ENCODE data around the gene MAML2.

MAML2 gene

DNA sequence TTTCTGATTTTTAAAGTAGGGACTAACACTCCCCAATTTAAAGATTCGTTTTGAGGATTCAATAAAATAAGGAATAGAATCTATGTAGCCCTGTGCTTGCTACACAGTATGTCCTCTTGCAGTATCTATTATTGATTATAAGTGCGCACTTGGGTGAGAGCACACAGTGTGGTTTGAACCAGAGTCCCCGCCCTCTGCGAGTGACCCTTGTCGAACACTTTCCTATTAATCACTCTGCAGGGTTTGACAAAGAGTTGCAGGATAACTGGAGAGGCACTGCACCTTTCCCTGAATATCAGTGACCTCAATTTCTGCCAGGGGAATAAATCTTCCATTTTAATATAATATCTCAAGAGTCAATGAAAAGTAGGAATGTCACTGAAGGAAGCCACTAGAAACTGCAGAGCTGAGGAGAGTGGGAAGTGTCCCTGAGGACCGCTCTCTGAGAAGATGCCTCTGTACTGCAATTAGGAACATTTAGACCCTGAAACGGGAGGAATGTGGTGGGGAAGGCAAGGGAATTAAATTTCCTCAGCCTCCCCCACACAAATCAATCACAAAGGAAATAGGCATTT is 182.2 kb downstream of the MAML2 start:
- DNase-seq (ENCODE audit: low read depth in 2 of 3, low spot score in 1 of 3): no peak

DNA sequence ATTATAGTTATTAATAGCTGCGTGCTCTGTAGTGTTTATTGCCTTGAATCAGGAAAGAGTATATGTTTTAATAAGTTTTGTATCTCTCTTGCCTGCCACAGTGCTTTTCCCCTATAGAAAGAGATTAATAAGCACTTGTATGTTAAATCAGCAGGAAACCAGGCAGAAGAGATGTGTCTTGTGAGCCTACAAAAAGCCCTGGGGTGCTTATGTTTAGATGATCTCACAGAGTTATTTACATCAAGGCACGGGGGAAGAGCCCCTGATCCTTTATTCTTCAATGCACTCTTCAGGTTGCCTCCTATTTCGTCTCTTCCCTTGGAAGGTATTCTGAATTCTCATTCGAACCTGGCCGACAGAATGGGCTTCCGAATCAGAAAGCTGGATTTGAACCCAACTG is 183.0 kb downstream of the MAML2 start:
- DNase-seq (ENCODE audit: low read depth in 2 of 3, low spot score in 1 of 3): no peak

DNA sequence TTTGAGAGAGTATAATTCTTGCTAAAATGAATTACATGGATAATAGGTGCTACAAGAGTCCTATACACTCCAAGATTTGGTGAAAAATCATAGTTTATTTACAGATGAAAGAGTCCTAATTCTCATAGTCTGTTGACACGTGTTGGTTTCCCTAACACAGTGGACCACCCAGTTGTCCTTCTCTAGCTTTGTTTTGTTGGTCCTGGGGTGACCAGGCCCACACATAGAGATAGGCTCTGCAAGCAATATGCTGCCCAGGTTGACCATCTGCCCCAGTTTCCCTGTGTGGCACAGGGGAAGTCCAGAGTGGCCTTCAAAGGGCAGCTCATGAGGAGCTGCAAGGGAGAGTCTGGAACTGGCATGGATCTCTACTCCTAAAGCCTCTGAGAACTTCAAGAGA is 184.9 kb downstream of the MAML2 start:
- DNase-seq (ENCODE audit: low read depth in 2 of 3, low spot score in 1 of 3): no peak

DNA sequence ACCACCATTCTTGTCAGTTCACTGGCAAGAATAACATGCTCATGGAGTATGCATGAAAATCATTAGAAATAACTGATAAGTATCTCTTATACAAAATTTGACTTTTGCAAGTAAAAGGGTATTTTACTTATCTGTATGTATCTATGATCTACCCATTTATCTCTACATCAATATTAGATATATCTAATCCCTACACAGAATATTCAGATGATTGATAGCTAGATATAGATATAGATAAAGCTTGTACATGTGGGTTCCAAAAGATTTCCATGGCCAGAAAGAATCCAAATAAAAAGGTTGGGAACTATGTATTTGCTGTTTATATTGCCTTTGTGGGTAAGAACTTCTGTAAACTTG is 185.5 kb downstream of the MAML2 start:
- no peak for DNase-seq (ENCODE audit: low read depth in 2 of 3, low spot score in 1 of 3)

DNA sequence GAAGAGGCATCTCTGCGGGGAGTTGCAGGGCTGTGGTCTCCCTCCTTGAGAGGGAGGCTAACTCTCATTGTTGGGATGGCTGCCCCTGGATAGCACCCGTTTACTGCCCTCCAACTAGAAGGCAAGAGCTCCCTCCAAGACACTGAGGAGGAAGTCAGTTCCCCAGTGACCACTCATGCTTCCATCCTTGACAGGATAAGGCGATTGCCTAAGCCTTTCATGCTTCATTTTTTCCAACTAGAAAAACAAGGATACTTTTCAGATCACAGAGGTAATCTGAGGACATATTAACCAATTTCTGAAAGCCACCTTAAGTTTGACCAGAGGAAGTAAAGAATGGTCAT is 186.6 kb downstream of the MAML2 start:
- DNase-seq (ENCODE audit: low read depth in 2 of 3, low spot score in 1 of 3): no peak

DNA sequence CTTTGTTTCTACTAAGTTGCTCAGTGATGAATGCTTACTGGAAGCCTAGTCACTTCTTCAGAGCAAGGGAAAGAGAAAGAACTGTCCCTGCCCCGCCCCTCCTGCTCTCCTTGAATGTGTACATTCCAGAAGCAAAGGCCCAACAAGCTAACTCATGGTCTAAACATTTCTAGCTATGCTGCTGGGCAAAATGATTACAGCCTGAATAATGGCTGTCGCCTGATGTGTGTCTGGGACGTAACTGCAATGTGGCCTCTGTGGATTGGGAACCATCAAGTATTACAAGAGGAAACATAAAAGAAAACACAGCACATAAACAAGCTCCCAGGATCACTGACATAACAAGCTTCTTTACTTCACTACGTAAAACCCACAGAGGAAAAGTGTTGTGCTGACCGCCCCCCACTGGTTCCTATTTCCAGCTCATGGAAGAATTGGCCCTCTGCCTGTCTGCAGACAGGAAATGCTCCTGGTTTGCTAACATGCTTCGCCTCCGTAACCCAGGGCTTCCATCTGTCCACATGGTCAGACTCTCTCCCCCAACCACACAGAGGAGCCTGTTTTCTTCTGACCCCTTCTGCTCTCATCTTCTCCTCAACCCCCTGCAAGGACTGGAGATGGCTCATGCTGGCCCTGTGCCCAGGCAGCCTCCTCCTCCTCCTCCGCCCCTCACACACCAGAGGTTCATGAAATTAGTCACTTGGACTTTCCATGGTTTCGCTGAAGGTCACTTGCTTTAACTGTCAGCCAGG is 187.2 kb downstream of the MAML2 start:
- DNase-seq (ENCODE audit: low read depth in 2 of 3, low spot score in 1 of 3): peak; percentile 60 to 75 (median 69)

DNA sequence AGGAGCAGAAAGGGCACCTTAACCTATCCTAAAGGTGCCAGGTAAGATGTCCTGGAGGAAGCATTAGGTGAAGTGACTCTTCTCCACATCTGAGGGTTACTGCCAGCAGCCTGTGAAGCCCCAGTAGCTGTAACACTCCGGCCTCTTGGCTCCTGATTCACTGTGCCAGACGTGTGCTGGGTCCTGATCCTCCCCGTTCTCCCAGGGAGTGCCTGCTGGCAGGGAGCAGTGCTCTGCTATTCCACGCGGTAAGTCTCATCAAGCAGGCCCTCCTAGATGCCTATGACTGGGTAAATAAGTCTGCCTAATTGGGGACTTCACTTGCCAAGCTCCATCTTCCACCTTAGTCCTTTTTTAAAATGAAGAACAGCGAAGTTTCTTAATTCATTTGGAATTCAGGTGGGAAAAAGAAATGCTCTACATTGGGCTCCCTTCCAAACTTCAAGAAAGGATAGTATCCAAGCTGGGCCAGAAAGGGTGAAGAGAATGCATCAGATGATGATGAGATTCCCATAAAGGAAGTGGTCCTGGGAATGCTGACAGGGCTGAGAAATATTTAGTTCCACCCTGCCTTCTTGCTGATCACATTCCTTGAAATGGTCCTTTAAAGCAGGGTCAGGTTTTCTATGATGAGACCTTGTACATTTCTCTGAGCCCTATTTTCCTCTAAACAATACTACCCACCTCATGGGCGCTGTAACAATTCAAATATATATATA is 188.0 kb downstream of the MAML2 start:
- no peak for DNase-seq (ENCODE audit: low read depth in 2 of 3, low spot score in 1 of 3)

DNA sequence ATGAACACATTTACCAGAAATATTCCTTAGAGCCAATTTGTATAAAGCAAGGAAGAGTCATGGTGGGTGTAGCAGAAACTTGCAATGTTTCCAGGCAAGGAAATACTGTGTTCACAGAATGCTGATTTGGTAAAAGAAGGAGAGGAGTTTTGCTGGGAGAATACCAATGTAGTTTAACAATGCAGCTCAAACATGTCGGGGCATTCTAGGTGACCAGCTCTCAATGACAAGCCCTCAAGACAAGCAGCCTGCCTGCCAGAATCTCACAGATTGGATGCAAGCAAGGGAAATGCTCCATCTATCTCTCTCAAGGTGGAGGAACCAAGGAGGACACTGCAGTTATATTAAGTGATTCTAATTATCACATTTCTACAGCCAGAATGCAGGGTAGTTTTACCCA is 190.4 kb downstream of the MAML2 start:
- no peak for DNase-seq (ENCODE audit: low read depth in 2 of 3, low spot score in 1 of 3)

DNA sequence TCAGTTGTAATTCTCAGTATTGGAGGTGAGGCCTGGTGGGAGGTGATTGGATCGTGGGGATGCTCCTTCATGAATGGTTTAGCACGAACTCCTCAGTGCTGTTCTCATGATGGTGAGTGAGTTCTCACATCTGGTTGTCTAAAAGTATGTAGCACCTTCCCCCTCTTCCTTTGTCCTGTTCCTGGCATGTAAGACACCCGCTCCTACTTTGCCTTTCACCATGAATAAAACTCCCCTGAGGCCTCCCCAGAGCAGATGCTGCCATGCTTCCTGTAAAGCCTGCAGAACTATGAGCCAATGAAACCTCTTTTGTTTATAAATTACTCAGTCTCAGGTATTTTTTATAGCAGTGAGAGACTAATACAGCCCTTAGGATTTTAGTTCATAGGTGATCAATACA is 191.5 kb downstream of the MAML2 start:
- no peak for DNase-seq (ENCODE audit: low read depth in 2 of 3, low spot score in 1 of 3)

DNA sequence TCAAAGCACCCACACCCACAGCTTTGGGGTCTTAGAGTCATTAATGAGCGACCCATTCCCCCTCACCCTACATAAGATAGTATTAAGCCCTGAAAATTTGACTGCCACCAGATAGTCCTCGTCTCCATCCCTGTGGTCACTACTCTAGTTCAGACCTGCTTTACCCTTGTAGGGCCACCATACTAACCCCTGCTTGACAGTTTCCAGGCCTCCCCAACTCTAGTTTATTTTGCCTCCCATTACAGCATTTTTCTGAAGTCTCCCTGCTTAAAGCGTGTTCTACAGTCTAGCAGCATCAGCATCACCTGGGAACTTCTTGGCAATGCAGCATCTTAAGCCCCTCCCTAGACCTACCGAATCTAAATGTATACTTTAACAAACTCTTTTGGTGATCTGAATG is 192.4 kb downstream of the MAML2 start:
- no peak for DNase-seq (ENCODE audit: low read depth in 2 of 3, low spot score in 1 of 3)

DNA sequence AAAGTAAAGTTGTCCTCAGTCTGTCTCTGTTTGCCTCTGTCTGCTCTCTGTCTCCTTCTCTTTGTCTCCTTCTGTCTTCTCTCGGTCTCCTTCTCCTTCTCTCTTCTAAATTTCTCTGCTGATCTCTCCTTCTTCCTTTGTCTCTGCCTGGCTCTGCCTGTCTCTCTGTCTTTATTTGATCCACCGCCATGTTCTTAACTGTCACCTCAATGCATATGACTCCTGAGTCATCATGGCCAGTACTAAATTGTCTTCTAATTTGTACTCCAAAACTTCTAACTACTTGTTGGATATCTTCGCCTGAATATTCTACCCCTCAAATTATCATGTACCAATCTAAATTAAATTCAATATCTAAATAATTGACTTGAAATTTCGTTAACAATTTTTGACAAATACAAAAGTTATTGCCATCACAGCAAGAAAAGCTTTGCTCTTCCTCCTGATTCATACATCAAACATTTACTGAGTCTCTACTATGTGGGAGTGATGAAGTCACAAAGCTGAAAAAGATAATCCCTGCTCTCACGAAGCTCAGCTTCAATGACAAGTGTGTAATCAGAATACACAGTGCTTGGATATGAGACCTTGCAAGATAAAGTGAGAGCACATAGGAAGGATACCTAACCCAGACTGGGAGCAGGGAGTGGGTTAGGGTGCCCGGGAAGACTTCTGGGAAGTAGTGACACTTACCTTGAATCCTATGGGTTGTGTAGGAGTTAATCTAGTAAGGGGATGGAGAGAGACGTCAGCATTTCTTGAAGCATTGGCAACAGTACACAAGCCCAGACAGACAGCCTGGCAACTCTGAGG is 193.0 kb downstream of the MAML2 start:
- no peak for DNase-seq (ENCODE audit: low read depth in 2 of 3, low spot score in 1 of 3)

DNA sequence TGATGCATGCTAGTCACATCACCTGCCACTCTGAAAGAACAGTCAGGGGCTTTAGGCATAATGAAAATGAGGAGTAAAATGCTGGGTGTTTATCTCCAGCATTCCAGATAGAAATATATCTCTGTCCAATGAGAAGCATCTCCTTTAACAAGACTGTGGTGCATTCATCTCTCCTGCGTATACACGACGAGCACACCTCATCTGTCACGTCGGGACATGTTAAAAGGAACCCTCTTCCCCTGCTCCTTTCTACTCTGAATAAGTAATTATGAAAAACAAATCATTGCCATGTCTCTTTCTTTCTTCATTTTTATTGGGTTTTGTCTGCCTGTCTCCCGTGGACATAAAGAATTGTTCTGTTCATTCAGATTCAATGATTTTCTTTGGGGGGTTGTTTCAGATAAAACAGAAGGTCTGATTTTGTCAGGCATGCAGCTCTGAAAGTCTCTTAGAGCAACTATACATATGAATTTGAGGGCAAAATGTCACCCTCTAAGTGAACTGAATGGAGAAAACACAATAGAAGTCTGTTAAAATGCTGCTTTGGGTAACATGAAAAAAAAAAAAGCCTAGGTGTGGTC is 195.0 kb downstream of the MAML2 start:
- DNase-seq (ENCODE audit: low read depth in 2 of 3, low spot score in 1 of 3): no peak

DNA sequence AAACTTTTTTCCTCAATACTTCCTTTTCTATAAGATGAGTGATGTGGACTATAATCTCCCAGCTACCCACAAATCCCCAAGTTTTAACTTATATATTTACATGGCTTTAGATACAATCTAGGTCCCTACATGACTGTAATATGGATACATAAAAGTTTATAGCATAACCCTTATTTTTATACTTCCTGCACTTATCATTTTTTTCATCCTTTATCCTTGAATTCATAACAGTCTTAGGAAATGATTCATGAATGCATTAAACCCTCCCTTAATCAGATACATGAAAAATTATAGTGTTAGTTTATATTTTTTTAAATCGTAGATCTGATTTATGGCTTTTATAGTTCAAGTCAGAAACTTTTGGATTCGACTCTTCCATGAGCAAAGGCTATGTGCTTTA is 195.8 kb downstream of the MAML2 start:
- DNase-seq (ENCODE audit: low read depth in 2 of 3, low spot score in 1 of 3): no peak

DNA sequence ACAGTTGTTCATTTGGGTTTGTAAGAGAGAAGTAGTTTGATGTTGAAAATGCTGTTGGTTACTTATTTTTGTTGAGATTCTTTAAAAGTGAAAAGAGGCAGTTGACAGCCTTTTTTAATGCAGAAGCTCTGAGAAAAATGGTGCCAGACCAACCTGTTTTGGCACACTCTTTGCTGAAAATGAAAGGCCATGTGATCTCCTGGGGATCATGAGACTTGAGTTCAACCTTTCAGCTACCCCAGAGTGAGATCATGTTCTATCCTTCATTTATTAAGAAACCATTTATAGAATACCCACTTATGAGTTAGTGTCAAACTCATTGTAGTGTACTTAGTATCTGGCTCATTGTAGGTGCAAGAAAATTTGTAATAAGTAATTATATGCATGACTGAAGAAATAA is 196.2 kb downstream of the MAML2 start:
- no peak for DNase-seq (ENCODE audit: low read depth in 2 of 3, low spot score in 1 of 3)

DNA sequence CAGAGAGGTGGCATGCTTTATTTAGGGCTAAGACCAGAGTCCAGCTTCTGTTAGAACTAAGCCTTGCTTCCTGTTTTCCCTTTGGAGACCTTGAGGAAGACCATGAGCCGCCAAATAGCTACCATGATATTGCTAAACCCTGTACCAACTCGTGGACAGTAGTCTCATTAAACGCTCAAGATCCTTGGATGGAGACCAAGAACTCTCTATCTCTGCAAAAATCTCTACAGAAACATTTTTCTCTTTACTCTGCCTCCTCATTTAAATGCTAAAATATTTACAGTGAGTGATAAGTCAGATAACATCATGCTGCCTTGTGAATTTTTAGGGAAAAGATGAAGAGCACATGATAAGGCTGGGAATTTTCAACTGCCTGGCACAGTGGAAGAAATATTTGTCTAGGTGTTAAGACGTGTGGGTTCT is 197.8 kb downstream of the MAML2 start:
- no peak for DNase-seq (ENCODE audit: low read depth in 2 of 3, low spot score in 1 of 3)

DNA sequence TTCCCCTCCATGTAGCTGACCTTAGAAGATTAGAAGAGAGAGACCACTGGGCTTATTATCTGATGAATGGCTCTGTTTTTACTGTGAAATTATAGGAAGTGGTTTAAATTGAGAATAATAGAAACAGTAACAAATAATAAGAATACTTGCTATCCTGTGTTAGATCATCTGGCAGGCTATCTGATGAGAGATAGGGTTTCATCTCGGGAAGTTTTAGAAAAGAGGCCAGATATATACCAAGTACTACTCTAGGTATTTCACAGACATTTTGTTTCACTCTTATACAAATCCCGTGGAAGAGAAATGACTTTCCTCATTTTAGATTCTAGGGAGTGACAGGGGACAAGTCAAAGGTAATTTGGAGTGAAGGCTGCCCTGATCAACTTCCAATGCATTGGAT is 198.4 kb downstream of the MAML2 start:
- DNase-seq (ENCODE audit: low read depth in 2 of 3, low spot score in 1 of 3): no peak

DNA sequence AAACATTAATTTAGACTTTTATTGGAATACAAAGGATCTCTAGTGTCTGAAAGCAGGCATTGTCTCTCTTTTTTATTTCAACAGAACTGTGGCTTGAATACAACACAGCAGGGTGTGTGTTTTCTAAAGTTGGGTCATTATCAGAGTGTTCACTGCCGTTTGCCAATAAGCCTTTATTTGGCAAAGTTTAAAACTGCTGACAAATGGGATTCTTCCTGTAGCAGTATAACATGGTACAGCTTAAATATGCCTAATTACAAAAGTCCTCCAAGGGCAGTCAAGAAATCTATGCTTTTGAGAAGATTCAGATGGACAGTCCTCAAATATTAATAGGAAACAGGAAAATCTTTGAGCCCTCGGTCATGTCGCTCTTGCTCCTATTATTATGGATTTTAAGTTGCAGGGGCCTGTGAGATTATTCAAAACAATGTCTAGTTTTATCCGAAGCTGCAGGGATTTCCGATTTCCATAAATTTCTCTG is 199.9 kb downstream of the MAML2 start:
- no peak for DNase-seq (ENCODE audit: low read depth in 2 of 3, low spot score in 1 of 3)

DNA sequence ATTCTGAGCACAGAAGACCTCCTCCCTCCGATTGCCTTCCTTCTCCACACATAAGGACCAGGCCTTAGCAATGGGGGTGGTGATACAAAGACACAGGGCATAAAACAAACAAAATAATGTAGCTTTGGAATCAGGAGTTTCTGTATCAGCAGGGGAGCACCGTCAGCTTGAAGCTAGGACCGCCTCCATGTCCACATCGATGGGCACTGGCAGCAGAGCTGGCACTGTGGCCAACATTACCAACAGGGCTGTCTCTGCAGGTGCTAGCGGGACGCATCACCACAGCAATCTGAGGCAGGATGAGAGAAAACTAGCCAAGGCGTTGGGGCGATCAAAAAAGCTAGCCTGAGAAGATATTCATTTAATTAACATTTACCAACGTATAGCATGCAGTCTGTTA is 201.4 kb downstream of the MAML2 start:
- DNase-seq (ENCODE audit: low read depth in 2 of 3, low spot score in 1 of 3): no peak

DNA sequence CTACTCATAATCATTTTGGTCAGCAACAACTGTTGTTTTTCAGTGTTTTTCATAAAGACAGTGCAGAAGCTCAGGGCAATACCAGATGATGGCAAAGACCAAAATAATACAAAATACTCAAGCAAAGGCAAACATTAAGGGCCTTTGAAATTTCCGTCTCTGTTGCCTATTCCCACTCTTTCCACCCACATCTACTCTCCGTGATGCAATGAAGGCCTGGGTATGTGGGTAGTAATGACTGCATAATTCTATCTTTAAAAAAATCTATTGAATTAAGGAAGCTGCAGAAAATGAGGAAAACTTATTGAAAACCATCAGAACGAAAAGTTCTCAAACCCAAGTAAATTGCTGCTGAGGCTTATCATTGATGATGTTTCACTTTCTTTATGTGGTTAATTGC is 203.3 kb downstream of the MAML2 start:
- DNase-seq (ENCODE audit: low read depth in 2 of 3, low spot score in 1 of 3): no peak

DNA sequence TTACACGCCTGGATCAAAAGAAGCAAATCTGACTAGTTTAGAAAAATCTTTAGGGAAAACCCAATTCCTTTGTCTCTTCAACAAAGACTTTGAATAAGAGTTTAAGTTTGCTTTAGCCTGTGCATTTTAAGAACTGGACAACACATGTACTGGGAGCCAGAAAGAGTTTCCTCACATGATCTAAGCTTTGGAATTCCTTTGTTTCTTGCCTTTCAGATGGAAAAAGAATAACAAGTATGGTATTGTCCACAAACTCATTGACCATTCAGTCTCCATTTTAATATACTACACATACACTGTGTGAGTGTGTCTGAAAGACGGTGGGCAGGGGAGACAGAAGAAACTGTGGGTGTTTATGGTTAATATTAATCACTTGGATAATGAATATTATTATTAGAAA is 205.6 kb downstream of the MAML2 start:
- DNase-seq (ENCODE audit: low read depth in 2 of 3, low spot score in 1 of 3): no peak

DNA sequence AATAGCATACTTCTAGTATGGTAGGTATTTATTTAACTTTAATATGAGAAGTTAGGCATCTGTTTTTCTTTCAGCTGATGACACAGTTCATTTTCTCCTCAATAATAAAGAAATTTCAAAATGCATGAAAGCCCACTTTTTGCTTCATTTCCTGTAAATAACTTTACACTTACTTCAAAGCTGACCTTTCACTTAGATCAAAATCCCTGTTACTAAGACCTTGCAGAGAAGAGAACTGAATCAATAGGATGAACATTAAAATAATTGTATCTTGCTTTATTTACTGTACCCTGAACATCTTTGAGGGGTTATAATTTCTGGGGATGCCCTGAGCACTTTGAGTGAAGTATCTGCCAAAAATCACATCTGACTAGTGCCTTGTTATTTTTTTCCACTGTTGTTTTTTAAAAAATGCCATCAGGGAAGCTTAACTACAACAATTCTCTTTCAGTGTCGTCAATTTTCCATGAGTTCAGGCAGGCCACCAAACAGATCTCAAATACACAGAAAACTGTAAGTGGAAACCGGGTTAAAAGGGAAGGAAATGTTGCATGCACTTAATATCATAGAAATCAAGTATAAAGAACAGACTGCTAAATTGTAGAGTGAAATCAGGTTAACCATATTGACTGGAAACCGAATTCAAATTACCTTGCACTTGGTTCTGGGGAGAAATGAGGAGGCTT is 206.2 kb downstream of the MAML2 start:
- no peak for DNase-seq (ENCODE audit: low read depth in 2 of 3, low spot score in 1 of 3)
